K562 (cell line): ENCODE data around the gene CPT1B. TPM values are rescaled to one million over a fixed set of nuclear protein-coding genes. Genes with fewer than 3 reads are reported as not detected.

Experiments used
- CUX1 ChIP-seq: fragments of 200-800 bp; sonication (Bioruptor generic); IDR thresholded peaks from 2 replicates; pipeline ENCODE4 v1.6.1; 2016; ENCODE audit warnings: missing genetic modification characterization, missing compliant biosample characterization
- ESRRB ChIP-seq: fragments of 250-450 bp; sonication (Bioruptor Pico); IDR thresholded peaks from 2 replicates; pipeline ENCODE4 v1.5.0; 2020; ENCODE audit warnings: mild to moderate bottlenecking, moderate library complexity, borderline replicate concordance
- JUND ChIP-seq, 2 experiments: IDR thresholded peaks; 2 replicates in 1 of 2; 3 replicates in 1 of 2; pipeline ENCODE4 v1.6.1; 2011; ENCODE audit warnings: borderline replicate concordance in 2 of 2, low read depth in 2 of 2, low read length in 2 of 2, improper control_type of control experiment in 1 of 2, missing biosample characterization in 1 of 2, missing genetic modification characterization in 1 of 2, missing genetic modification reagents in 1 of 2
- TCF3 ChIP-seq: sonication (generic); formaldehyde crosslinking; IDR thresholded peaks from 2 replicates; pipeline ENCODE4 v1.4.0; 2020; ENCODE audit warnings: mild to moderate bottlenecking, missing genetic modification reagents
- polyA plus RNA-seq, 8 experiments: library from polyadenylated mRNA; depleted of rRNA in 4 of 8; stranded (reverse) in 5 of 8; unstranded in 3 of 8; fragments of >200 nt; fragmentation: Nextera tagmentation in 2 of 8; fragmentation: Illumina TruSeq in 1 of 8; extraction: Ambion mirVana in 2 of 8; extraction: Trizol in 1 of 8; gene quantifications; 2 replicates each; pipeline versions ENCODE4 v1.2.1 to v1.2.3, GENCODE V29; 2011 to 2014; ENCODE audit warnings: inconsistent platforms in 1 of 8, missing spikeins in 1 of 8
- total RNA-seq, 7 experiments: library from RNA; depleted of rRNA in 6 of 7; stranded (reverse); fragments of >200 nt in 6 of 7; fragmentation: Illumina TruSeq in 2 of 7; extraction: Trizol in 2 of 7; gene quantifications; 2 replicates each; pipeline versions ENCODE4 v1.2.1 to v1.2.3, GENCODE V29; 2011 to 2021; ENCODE audit warnings: low replicate concordance in 1 of 7
- TF ChIP-seq, protein P1 (sequence below): fragments of 200-600 bp; sonication (generic); IDR thresholded peaks from one replicate; pipeline ENCODE4 v1.6.1; 2012; ENCODE audit warnings: mild to moderate bottlenecking, low read depth, low read length, inconsistent platforms
- TF ChIP-seq, protein P2 (sequence below), 2 experiments: fragments of 450-650 bp; IDR thresholded peaks; 2 replicates each; pipeline ENCODE4 v1.6.1; 2016

CPT1B gene
- total and polyA plus RNA-seq, 9 of the 15 experiments (the other 6 are each of a cell fraction or from before 2014, with no cell fraction given) = 0.35 to 6.1 (median 2.6) TPM

- TF ChIP-seq, protein P1, sequence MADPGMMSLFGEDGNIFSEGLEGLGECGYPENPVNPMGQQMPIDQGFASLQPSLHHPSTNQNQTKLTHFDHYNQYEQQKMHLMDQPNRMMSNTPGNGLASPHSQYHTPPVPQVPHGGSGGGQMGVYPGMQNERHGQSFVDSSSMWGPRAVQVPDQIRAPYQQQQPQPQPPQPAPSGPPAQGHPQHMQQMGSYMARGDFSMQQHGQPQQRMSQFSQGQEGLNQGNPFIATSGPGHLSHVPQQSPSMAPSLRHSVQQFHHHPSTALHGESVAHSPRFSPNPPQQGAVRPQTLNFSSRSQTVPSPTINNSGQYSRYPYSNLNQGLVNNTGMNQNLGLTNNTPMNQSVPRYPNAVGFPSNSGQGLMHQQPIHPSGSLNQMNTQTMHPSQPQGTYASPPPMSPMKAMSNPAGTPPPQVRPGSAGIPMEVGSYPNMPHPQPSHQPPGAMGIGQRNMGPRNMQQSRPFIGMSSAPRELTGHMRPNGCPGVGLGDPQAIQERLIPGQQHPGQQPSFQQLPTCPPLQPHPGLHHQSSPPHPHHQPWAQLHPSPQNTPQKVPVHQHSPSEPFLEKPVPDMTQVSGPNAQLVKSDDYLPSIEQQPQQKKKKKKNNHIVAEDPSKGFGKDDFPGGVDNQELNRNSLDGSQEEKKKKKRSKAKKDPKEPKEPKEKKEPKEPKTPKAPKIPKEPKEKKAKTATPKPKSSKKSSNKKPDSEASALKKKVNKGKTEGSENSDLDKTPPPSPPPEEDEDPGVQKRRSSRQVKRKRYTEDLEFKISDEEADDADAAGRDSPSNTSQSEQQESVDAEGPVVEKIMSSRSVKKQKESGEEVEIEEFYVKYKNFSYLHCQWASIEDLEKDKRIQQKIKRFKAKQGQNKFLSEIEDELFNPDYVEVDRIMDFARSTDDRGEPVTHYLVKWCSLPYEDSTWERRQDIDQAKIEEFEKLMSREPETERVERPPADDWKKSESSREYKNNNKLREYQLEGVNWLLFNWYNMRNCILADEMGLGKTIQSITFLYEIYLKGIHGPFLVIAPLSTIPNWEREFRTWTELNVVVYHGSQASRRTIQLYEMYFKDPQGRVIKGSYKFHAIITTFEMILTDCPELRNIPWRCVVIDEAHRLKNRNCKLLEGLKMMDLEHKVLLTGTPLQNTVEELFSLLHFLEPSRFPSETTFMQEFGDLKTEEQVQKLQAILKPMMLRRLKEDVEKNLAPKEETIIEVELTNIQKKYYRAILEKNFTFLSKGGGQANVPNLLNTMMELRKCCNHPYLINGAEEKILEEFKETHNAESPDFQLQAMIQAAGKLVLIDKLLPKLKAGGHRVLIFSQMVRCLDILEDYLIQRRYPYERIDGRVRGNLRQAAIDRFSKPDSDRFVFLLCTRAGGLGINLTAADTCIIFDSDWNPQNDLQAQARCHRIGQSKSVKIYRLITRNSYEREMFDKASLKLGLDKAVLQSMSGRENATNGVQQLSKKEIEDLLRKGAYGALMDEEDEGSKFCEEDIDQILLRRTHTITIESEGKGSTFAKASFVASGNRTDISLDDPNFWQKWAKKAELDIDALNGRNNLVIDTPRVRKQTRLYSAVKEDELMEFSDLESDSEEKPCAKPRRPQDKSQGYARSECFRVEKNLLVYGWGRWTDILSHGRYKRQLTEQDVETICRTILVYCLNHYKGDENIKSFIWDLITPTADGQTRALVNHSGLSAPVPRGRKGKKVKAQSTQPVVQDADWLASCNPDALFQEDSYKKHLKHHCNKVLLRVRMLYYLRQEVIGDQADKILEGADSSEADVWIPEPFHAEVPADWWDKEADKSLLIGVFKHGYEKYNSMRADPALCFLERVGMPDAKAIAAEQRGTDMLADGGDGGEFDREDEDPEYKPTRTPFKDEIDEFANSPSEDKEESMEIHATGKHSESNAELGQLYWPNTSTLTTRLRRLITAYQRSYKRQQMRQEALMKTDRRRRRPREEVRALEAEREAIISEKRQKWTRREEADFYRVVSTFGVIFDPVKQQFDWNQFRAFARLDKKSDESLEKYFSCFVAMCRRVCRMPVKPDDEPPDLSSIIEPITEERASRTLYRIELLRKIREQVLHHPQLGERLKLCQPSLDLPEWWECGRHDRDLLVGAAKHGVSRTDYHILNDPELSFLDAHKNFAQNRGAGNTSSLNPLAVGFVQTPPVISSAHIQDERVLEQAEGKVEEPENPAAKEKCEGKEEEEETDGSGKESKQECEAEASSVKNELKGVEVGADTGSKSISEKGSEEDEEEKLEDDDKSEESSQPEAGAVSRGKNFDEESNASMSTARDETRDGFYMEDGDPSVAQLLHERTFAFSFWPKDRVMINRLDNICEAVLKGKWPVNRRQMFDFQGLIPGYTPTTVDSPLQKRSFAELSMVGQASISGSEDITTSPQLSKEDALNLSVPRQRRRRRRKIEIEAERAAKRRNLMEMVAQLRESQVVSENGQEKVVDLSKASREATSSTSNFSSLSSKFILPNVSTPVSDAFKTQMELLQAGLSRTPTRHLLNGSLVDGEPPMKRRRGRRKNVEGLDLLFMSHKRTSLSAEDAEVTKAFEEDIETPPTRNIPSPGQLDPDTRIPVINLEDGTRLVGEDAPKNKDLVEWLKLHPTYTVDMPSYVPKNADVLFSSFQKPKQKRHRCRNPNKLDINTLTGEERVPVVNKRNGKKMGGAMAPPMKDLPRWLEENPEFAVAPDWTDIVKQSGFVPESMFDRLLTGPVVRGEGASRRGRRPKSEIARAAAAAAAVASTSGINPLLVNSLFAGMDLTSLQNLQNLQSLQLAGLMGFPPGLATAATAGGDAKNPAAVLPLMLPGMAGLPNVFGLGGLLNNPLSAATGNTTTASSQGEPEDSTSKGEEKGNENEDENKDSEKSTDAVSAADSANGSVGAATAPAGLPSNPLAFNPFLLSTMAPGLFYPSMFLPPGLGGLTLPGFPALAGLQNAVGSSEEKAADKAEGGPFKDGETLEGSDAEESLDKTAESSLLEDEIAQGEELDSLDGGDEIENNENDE = no peak
- no peak for TF ChIP-seq ESRRB (CRISPR knock-in tag)
- TF ChIP-seq JUND (IDR thresholded peaks at IDR 0.05; ENCODE audit: borderline replicate concordance, low read depth, low read length) = no peak
- TF ChIP-seq JUND (tag; IDR thresholded peaks at IDR 0.05; ENCODE audit: borderline replicate concordance, low read depth, low read length) = no peak
- no peak for TF ChIP-seq TCF3
- TF ChIP-seq, protein P2, sequence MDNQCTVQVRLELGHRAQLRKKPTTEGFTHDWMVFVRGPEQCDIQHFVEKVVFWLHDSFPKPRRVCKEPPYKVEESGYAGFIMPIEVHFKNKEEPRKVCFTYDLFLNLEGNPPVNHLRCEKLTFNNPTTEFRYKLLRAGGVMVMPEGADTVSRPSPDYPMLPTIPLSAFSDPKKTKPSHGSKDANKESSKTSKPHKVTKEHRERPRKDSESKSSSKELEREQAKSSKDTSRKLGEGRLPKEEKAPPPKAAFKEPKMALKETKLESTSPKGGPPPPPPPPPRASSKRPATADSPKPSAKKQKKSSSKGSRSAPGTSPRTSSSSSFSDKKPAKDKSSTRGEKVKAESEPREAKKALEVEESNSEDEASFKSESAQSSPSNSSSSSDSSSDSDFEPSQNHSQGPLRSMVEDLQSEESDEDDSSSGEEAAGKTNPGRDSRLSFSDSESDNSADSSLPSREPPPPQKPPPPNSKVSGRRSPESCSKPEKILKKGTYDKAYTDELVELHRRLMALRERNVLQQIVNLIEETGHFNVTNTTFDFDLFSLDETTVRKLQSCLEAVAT (IDR thresholded peaks at IDR 0.05) = no peak
- no peak for TF ChIP-seq CUX1 (CRISPR knock-in tag)
Observed at GRCh38 chr22:50522208-50522805, 55.9 kb downstream of the CPT1B start (continued).
